Astrocyte of the spinal cord (primary cell): Measurements from ENCODE around the gene HAUS5.
"Not testable (repeated sequence)": the region's sequence is repeated elsewhere in the genome, so short reads cannot be mapped to it uniquely, and the experiment has no call there.

Source experiments
- DNase-seq: peaks from one replicate; pipeline ENCODE4 v3.0.0; 2011; ENCODE audit warnings: low read depth, low spot score
- H3K4me3 ChIP-seq: 2 replicates; pipeline ENCODE4 v1.5.1; 2011; ENCODE audit warnings: low read depth, mild to moderate bottlenecking, low read length, moderate library complexity
- CTCF ChIP-seq: IDR thresholded peaks from 2 replicates; pipeline ENCODE4 v1.5.1; 2012; ENCODE audit warnings: low read depth, mild to moderate bottlenecking, low read length, inconsistent platforms
- in situ Hi-C: cut with HindIII; loops from 2 replicates; pipeline ENCODE4 v1.10.0; 2017; ENCODE audit warnings: low sequenced_read_pairs

HAUS5 gene

GRCh38 chr19:35590875-35591274 is 21.7 kb upstream of the HAUS5 start:
- no peak overlapping the region for H3K4me3 ChIP-seq
- no peak for TF ChIP-seq CTCF
- DNase-seq: no peak
- in situ Hi-C loops: no loop called here

- in situ Hi-C loops: no loop called here
- no peak for DNase-seq
- no peak overlapping the region for H3K4me3 ChIP-seq
- TF ChIP-seq CTCF: peak; percentile 40
These were observed 20.3 kb upstream of the HAUS5 start for GRCh38 chr19:35592226-35592625.

GRCh38 chr19:35595026-35595425 is 17.5 kb upstream of the HAUS5 start:
- H3K4me3 ChIP-seq, in situ Hi-C loops, DNase-seq: not testable (repeated sequence)

- no peak for DNase-seq
- H3K4me3 ChIP-seq: no peak overlapping the region
- in situ Hi-C loops: no loop called here
- no peak for TF ChIP-seq CTCF
These were observed 16.6 kb upstream of the HAUS5 start for GRCh38 chr19:35595928-35596327.

- no peak overlapping the region for H3K4me3 ChIP-seq
- in situ Hi-C loops: no loop called here
- TF ChIP-seq CTCF: no peak
- no peak for DNase-seq
These were observed 16.1 kb upstream of the HAUS5 start for GRCh38 chr19:35596366-35596999.

GRCh38 chr19:35601971-35602370 is 10.6 kb upstream of the HAUS5 start:
- TF ChIP-seq CTCF: no peak
- no peak overlapping the region for H3K4me3 ChIP-seq
- in situ Hi-C loops: no loop called here
- DNase-seq: no peak

GRCh38 chr19:35604436-35604835 is 8.1 kb upstream of the HAUS5 start:
- H3K4me3 ChIP-seq, DNase-seq, in situ Hi-C loops: not testable (repeated sequence)

GRCh38 chr19:35607170-35607569 is 5.4 kb upstream of the HAUS5 start:
- in situ Hi-C loops, DNase-seq, H3K4me3 ChIP-seq: not testable (repeated sequence)
